Jurkat, Clone E6-1 (cell line): ENCODE measurements around the gene NPFF.

ENCODE experiments used
- DNase-seq: peaks from one replicate; pipeline ENCODE4 v3.0.0-alpha.2; 2011; ENCODE audit warnings: low read depth, low spot score
- H3K4me3 ChIP-seq: 2 replicates; pipeline ENCODE4 v1.5.1; 2011; ENCODE audit warnings: mild to moderate bottlenecking, low read length, control low read depth, moderate library complexity

NPFF gene

GRCh38 chr12:53516758-53517455, 9.6 kb upstream of the NPFF start:
- no peak overlapping the region for H3K4me3 ChIP-seq
- DNase-seq, result no peak

- no peak for DNase-seq
- H3K4me3 ChIP-seq, result no peak overlapping the region
Observed at GRCh38 chr12:53515291-53515680, 8.0 kb upstream of the NPFF start.

GRCh38 chr12:53514628-53515290, 7.5 kb upstream of the NPFF start:
- DNase-seq, result no peak
- H3K4me3 ChIP-seq, result no peak overlapping the region

GRCh38 chr12:53513712-53514410, 6.6 kb upstream of the NPFF start:
- no peak for DNase-seq
- H3K4me3 ChIP-seq, result no peak overlapping the region

- no peak overlapping the region for H3K4me3 ChIP-seq
- no peak for DNase-seq
Observed at GRCh38 chr12:53510181-53510812, 3.0 kb upstream of the NPFF start.

GRCh38 chr12:53508534-53509170, 1.4 kb upstream of the NPFF start:
- DNase-seq, result peak; percentile 70
- no peak overlapping the region for H3K4me3 ChIP-seq

- no peak for DNase-seq
- no peak overlapping the region for H3K4me3 ChIP-seq
Observed at GRCh38 chr12:53507603-53507885, 260 bp upstream of the NPFF start.

GRCh38 chr12:53506450-53506785, 866 bp downstream of the NPFF start:
- DNase-seq, result no peak
- H3K4me3 ChIP-seq, result no peak overlapping the region

GRCh38 chr12:53505555-53506449, 1.5 kb downstream of the NPFF start:
- DNase-seq, result no peak
- no peak overlapping the region for H3K4me3 ChIP-seq

GRCh38 chr12:53505086-53505485, 2.2 kb downstream of the NPFF start:
- H3K4me3 ChIP-seq, result no peak overlapping the region
- no peak for DNase-seq

- no peak for DNase-seq
- no peak overlapping the region for H3K4me3 ChIP-seq
Observed at GRCh38 chr12:53504004-53504920, 3.0 kb downstream of the NPFF start.

GRCh38 chr12:53502983-53503728, 4.1 kb downstream of the NPFF start:
- DNase-seq, result no peak
- H3K4me3 ChIP-seq, result no peak overlapping the region

GRCh38 chr12:53502331-53502730, 5.0 kb downstream of the NPFF start:
- peak overlapping the region; percentile 100 for H3K4me3 ChIP-seq

GRCh38 chr12:53501615-53502181, 5.6 kb downstream of the NPFF start:
- peak overlapping the region; percentile 100 for H3K4me3 ChIP-seq
- no peak for DNase-seq

More at GRCh38 chr12:53502331-53502730, 5.0 kb downstream of the NPFF start:
- DNase-seq, result no peak

GRCh38 chr12:53500776-53501614, 6.3 kb downstream of the NPFF start, which contains the start of gene TARBP2:
Gene TARBP2 (plus strand): TSS chr12:53501283. CDS start chr12:53501409, 126 bp downstream.
- peak; percentile 99 for DNase-seq
- peak within 1 kb of the TSS; percentile 100 for H3K4me3 ChIP-seq
